ENCODE results near the gene LSAMP. TPM values are rescaled to one million over a fixed set of nuclear protein-coding genes. Genes with fewer than 3 reads are reported as not detected.
"Not testable (repeated sequence)": the region's sequence is repeated elsewhere in the genome, so short reads cannot be mapped to it uniquely, and the experiment has no call there.

The LSAMP gene
- total RNA-seq, 1 donor from 2014 or later, result 7.9 TPM

GRCh38 chr3:116238846-116239565 lies 206.3 kb downstream of the LSAMP start:
- peak; percentile 17 for DNase-seq

GRCh38 chr3:116233711-116234357 lies 211.5 kb downstream of the LSAMP start:
- DNase-seq, result no peak

GRCh38 chr3:116230431-116231020 lies 214.8 kb downstream of the LSAMP start:
- DNase-seq, result no peak

GRCh38 chr3:116226266-116226665 lies 219.0 kb downstream of the LSAMP start:
- no peak for DNase-seq

- no peak for DNase-seq
These were observed 228.5 kb downstream of the LSAMP start for GRCh38 chr3:116216761-116217160.

GRCh38 chr3:116211901-116212300 lies 233.4 kb downstream of the LSAMP start:
- DNase-seq, result no peak

- not testable (repeated sequence) for DNase-seq
These were observed 236.5 kb downstream of the LSAMP start for GRCh38 chr3:116208830-116209229.

GRCh38 chr3:116200956-116201690 lies 244.2 kb downstream of the LSAMP start:
- DNase-seq, result no peak

GRCh38 chr3:116199063-116199462 lies 246.2 kb downstream of the LSAMP start:
- DNase-seq, result no peak

GRCh38 chr3:116198087-116198486 lies 247.2 kb downstream of the LSAMP start:
- no peak for DNase-seq

- no peak for DNase-seq
These were observed 252.8 kb downstream of the LSAMP start for GRCh38 chr3:116192464-116192863.

GRCh38 chr3:116191409-116191808 lies 253.9 kb downstream of the LSAMP start:
- no peak for DNase-seq

- no peak for DNase-seq
These were observed 255.2 kb downstream of the LSAMP start for GRCh38 chr3:116190095-116190494.

GRCh38 chr3:116188231-116188785 lies 257.0 kb downstream of the LSAMP start:
- DNase-seq, result no peak

- no peak for DNase-seq
These were observed 259.2 kb downstream of the LSAMP start for GRCh38 chr3:116186049-116186448.

GRCh38 chr3:116181159-116181558 lies 264.1 kb downstream of the LSAMP start:
- DNase-seq, result no peak

GRCh38 chr3:116179091-116179490 lies 266.2 kb downstream of the LSAMP start:
- DNase-seq, result peak; percentile 31

GRCh38 chr3:116176974-116177555 lies 268.2 kb downstream of the LSAMP start:
- DNase-seq, result no peak

- no peak for DNase-seq
These were observed 279.2 kb downstream of the LSAMP start for GRCh38 chr3:116166121-116166520.

- DNase-seq, result no peak
These were observed 279.6 kb downstream of the LSAMP start for GRCh38 chr3:116165641-116166040.

GRCh38 chr3:116165135-116165534 lies 280.2 kb downstream of the LSAMP start:
- no peak for DNase-seq

- no peak for DNase-seq
These were observed 281.2 kb downstream of the LSAMP start for GRCh38 chr3:116164039-116164438.

Data from skin of body (tissue), 2 donors.